Measurements from ENCODE around the gene EPHA7.

DNA sequence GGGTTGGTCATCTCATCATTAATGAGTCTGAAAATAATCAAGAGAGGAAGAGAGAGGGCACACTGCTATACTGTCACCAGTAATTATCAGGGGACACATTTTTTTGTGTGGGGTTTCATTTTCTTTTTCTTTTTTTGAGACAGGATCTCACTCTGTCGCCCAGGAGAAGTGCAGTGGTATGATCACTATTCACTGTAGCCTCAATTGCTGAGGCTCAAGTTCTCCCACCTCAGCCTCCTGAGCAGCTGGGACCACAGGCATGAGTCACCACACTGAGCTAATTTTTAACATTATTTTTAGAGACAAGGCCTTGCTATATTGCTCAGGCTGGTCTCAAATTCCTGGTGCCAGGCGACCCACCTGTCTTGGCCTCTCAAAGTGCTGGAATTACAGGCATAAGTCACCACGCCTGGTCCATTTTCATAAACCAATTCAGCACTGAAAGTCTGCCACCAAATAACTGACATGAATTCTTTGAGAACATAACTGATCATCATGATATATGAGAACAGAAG, 43.3 kb downstream of the EPHA7 start:
- TF ChIP-seq, protein P1, sequence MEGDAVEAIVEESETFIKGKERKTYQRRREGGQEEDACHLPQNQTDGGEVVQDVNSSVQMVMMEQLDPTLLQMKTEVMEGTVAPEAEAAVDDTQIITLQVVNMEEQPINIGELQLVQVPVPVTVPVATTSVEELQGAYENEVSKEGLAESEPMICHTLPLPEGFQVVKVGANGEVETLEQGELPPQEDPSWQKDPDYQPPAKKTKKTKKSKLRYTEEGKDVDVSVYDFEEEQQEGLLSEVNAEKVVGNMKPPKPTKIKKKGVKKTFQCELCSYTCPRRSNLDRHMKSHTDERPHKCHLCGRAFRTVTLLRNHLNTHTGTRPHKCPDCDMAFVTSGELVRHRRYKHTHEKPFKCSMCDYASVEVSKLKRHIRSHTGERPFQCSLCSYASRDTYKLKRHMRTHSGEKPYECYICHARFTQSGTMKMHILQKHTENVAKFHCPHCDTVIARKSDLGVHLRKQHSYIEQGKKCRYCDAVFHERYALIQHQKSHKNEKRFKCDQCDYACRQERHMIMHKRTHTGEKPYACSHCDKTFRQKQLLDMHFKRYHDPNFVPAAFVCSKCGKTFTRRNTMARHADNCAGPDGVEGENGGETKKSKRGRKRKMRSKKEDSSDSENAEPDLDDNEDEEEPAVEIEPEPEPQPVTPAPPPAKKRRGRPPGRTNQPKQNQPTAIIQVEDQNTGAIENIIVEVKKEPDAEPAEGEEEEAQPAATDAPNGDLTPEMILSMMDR (conservative IDR thresholded peaks at IDR 0.05; ENCODE audit: low read length) = no peak
- no peak for TF ChIP-seq EZH2phosphoT487 (IDR thresholded peaks at IDR 0.05; ENCODE audit: borderline replicate concordance, low read depth, low read length)

All from OCI-LY7 (cell line).